ENCODE data around the gene BRAP.

- TF ChIP-seq CTCF (IDR thresholded peaks at IDR 0.05) = no peak
- TF ChIP-seq POLR2A (IDR thresholded peaks at IDR 0.05) = no peak
Measured at GRCh38 chr12:111687952-111688351, 2.2 kb upstream of the BRAP start.

Data from Peyer's patch (tissue), 4 donors.